CD14-positive monocyte (primary cell): ENCODE results near the gene PLOD1. TPM values are rescaled to one million over a fixed set of nuclear protein-coding genes. Genes with fewer than 3 reads are reported as not detected.

Experiments
- DNase-seq, 3 donors: peaks; one replicate each; pipeline ENCODE4 v3.0.0-alpha.2; 2011 to 2022
- H2AFZ ChIP-seq: 2 replicates; pipeline ENCODE4 v1.6.0; 2012; ENCODE audit warnings: mild to moderate bottlenecking, low read depth, low read length, inconsistent platforms; ENCODE audit not compliant: insufficient read depth, poor library complexity, severe bottlenecking
- H3K27ac ChIP-seq, 2 donors: 1 replicate in 1 of 2; 2 replicates in 1 of 2; pipeline ENCODE4 v1.5.1; 2012 to 2013; ENCODE audit warnings: low read length in 2 of 2, control low read depth in 1 of 2, inconsistent platforms in 1 of 2, low read depth in 1 of 2, mild to moderate bottlenecking in 1 of 2
- H3K27me3 ChIP-seq, 2 donors: one replicate each; pipeline versions ENCODE4 v1.6.0 to v1.6.1; 2011 to 2013; ENCODE audit warnings: low read length in 2 of 2; ENCODE audit not compliant: control insufficient read depth in 2 of 2, insufficient read depth in 2 of 2
- H3K36me3 ChIP-seq, 2 donors: replicated peaks in 1 of 2; 1 replicate in 1 of 2; 2 replicates in 1 of 2; pipeline versions ENCODE4 v1.5.1 to v1.6.1; 2012 to 2013; ENCODE audit warnings: low read length in 2 of 2, control low read depth in 1 of 2, inconsistent platforms in 1 of 2, mild to moderate bottlenecking in 1 of 2; ENCODE audit not compliant: insufficient read depth in 2 of 2, control insufficient read depth in 1 of 2
- H3K4me1 ChIP-seq, 2 donors: 1 replicate in 1 of 2; 2 replicates in 1 of 2; pipeline versions ENCODE4 v1.5.1 to v1.6.1; 2012 to 2013; ENCODE audit warnings: low read length in 2 of 2, control low read depth in 1 of 2, inconsistent platforms in 1 of 2, mild to moderate bottlenecking in 1 of 2, moderate library complexity in 1 of 2; ENCODE audit not compliant: insufficient read depth in 2 of 2, control insufficient read depth in 1 of 2
- H3K4me2 ChIP-seq: replicated peaks from 2 replicates; pipeline ENCODE3; 2012; ENCODE audit warnings: low read length, moderate library complexity, mild to moderate bottlenecking; ENCODE audit not compliant: poor library complexity, severe bottlenecking; ENCODE audit errors: extremely low read depth
- H3K4me3 ChIP-seq, 3 experiments: fragments of 200-600 bp in 1 of 3; sonication (generic) in 1 of 3; replicated peaks in 1 of 3; 1 replicate in 2 of 3; 2 replicates in 1 of 3; pipeline ENCODE4 v1.5.1; 2011 to 2013; ENCODE audit warnings: low read length in 3 of 3, mild to moderate bottlenecking in 3 of 3, control low read depth in 2 of 3, low read depth in 2 of 3, inconsistent platforms in 1 of 3, moderate library complexity in 1 of 3
- H3K79me2 ChIP-seq: 2 replicates; pipeline ENCODE4 v1.6.0; 2012; ENCODE audit warnings: mild to moderate bottlenecking, control low read depth, inconsistent platforms, low read length, moderate library complexity; ENCODE audit not compliant: insufficient read depth
- H3K9ac ChIP-seq: 2 replicates; pipeline ENCODE4 v1.6.0; 2017; ENCODE audit warnings: low read length, mild to moderate bottlenecking; ENCODE audit not compliant: insufficient read depth, poor library complexity, severe bottlenecking
- H3K9me3 ChIP-seq, 2 donors: replicated peaks in 1 of 2; 1 replicate in 1 of 2; 2 replicates in 1 of 2; pipeline versions ENCODE4 v1.5.1 to v1.6.1; 2012 to 2013; ENCODE audit warnings: low read length in 2 of 2, control low read depth in 1 of 2; ENCODE audit not compliant: control insufficient read depth in 1 of 2, insufficient read depth in 1 of 2
- H4K20me1 ChIP-seq: 2 replicates; pipeline ENCODE4 v1.6.0; 2012; ENCODE audit warnings: mild to moderate bottlenecking, low read length, control low read depth, moderate library complexity; ENCODE audit not compliant: insufficient read depth
- H3K27ac Mint-ChIP-seq, 7 donors: one replicate each; pipeline ENCODE4 v1.8.0; 2020; ENCODE audit warnings: mild to moderate bottlenecking in 7 of 7, mixed read lengths in 7 of 7, moderate library complexity in 6 of 7, inconsistent platforms in 2 of 7
- H3K27me3 Mint-ChIP-seq, 3 donors: one replicate each; pipeline ENCODE4 v1.8.0; 2021 to 2022; ENCODE audit warnings: low read depth in 3 of 3, mild to moderate bottlenecking in 3 of 3, mixed read lengths in 3 of 3, moderate library complexity in 3 of 3, inconsistent platforms in 1 of 3
- H3K36me3 Mint-ChIP-seq, 2 donors: one replicate each; pipeline ENCODE4 v1.8.0; 2020; ENCODE audit warnings: mixed read lengths in 2 of 2, inconsistent platforms in 1 of 2, mild to moderate bottlenecking in 1 of 2
- H3K4me1 Mint-ChIP-seq: one replicate; pipeline ENCODE4 v1.8.0; 2020; ENCODE audit warnings: mild to moderate bottlenecking, mixed read lengths
- H3K4me3 Mint-ChIP-seq, 2 donors: one replicate each; pipeline ENCODE4 v1.8.0; 2020; ENCODE audit warnings: mild to moderate bottlenecking in 2 of 2, mixed read lengths in 2 of 2, moderate library complexity in 1 of 2
- H3K9me3 Mint-ChIP-seq, 7 donors: one replicate each; pipeline ENCODE4 v1.8.0; 2020 to 2022; ENCODE audit warnings: mixed read lengths in 7 of 7, mild to moderate bottlenecking in 6 of 7, moderate library complexity in 6 of 7, inconsistent platforms in 2 of 7
- CTCF ChIP-seq: fragments of 200-600 bp; IDR thresholded peaks from one replicate; pipeline ENCODE4 v1.8.0; 2022; ENCODE audit warnings: antibody characterized with exemption, mild to moderate bottlenecking
- WGBS: methylation state at CpG from one replicate; pipeline ENCODE4 v1.1.5; 2013; ENCODE audit warnings: missing lambda C conversion rate; ENCODE audit not compliant: insufficient coverage; 5-methylcytosine and 5-hydroxymethylcytosine counted together
- intact Hi-C, 2 donors: fragments of 100-400 bp; cut with micrococcal nuclease; formaldehyde crosslinking; loops; one replicate each; pipeline versions ENCODE4 v1.15.0 to v1.15.1; 2023
- polyA plus RNA-seq, 3 donors: library from polyadenylated mRNA; depleted of rRNA in 1 of 3; unstranded in 2 of 3; stranded (reverse) in 1 of 3; fragments of 300-500 nt in 2 of 3; fragments of >200 nt in 1 of 3; fragmentation: Illumina TruSeq in 2 of 3; gene quantifications; 1 replicate in 2 of 3; 2 replicates in 1 of 3; pipeline ENCODE4 v1.2.3, GENCODE V29; 2012 to 2021

Gene PLOD1
- polyA plus RNA-seq, 3 donors = 44.5 to 53.4 (median 53.1) TPM

GRCh38 chr1:11888206-11888876, 46.2 kb upstream of the PLOD1 start:
- H3K79me2 ChIP-seq = no peaks in the 10 kb centered on the region
- TF ChIP-seq CTCF = no peak
- H3K36me3 Mint-ChIP-seq = no peaks in the 10 kb centered on the region
- peaks cover 0 to 2% (median 0%) of the 10 kb centered on the region in 7 donors for H3K9me3 Mint-ChIP-seq
- H3K27ac Mint-ChIP-seq = no peak overlapping the region
- intact Hi-C loops = no loop called here
- no peak overlapping the region for H3K9ac ChIP-seq
- no peak overlapping the region for H3K4me3 ChIP-seq
- H4K20me1 ChIP-seq = no peaks in the 10 kb centered on the region
- H3K9me3 ChIP-seq = no peaks in the 10 kb centered on the region
- H3K27me3 Mint-ChIP-seq = peaks cover 0 to 2% (median 2%) of the 10 kb centered on the region in 3 donors
- H3K27ac ChIP-seq = no peak overlapping the region
- H3K4me1 Mint-ChIP-seq = peaks cover 6% of the 10 kb centered on the region
- no peak overlapping the region for H3K4me2 ChIP-seq
- H3K4me1 ChIP-seq = peaks cover 4% of the 10 kb centered on the region in 2 donors
- no peaks in the 10 kb centered on the region for H3K36me3 ChIP-seq
- H2AFZ ChIP-seq = no peak overlapping the region
- no peak overlapping the region for H3K4me3 Mint-ChIP-seq
- DNase-seq = no peak
- H3K27me3 ChIP-seq = no peaks in the 10 kb centered on the region
- 88% methylated on average over 15 of the region's 15 CpGs for WGBS

GRCh38 chr1:11888877-11889208, 45.7 kb upstream of the PLOD1 start:
- WGBS = no CpG with 5 or more reads among the region's 3 CpGs
- no peaks in the 10 kb centered on the region for H3K27me3 ChIP-seq
- no peaks in the 10 kb centered on the region for H3K36me3 Mint-ChIP-seq
- H3K36me3 ChIP-seq = no peaks in the 10 kb centered on the region
- H3K4me3 Mint-ChIP-seq = no peak overlapping the region
- peaks cover 0 to 2% (median 2%) of the 10 kb centered on the region in 3 donors for H3K27me3 Mint-ChIP-seq
- DNase-seq = no peak
- H3K79me2 ChIP-seq = no peaks in the 10 kb centered on the region
- H3K4me3 ChIP-seq = no peak overlapping the region
- H3K4me1 Mint-ChIP-seq = peaks cover 11% of the 10 kb centered on the region
- no peak overlapping the region for H3K4me2 ChIP-seq
- intact Hi-C loops = no loop called here
- no peaks in the 10 kb centered on the region for H3K9me3 ChIP-seq
- no peak overlapping the region for H3K27ac Mint-ChIP-seq
- H3K27ac ChIP-seq = no peak overlapping the region
- H2AFZ ChIP-seq = no peak overlapping the region
- peaks cover 9% of the 10 kb centered on the region in 2 donors for H3K4me1 ChIP-seq
- no peak for TF ChIP-seq CTCF
- H3K9ac ChIP-seq = no peak overlapping the region
- no peaks in the 10 kb centered on the region for H4K20me1 ChIP-seq
- peaks cover 0 to 2% (median 0%) of the 10 kb centered on the region in 7 donors for H3K9me3 Mint-ChIP-seq
